SK-N-SH (cell line): Measurements from ENCODE around the gene UBA5. TPM values are rescaled to one million over a fixed set of nuclear protein-coding genes. Genes with fewer than 3 reads are reported as not detected.

ENCODE experiments used
- CTCF ChIA-PET: fragments of 300-600, 350-600 bp; formaldehyde crosslinking; extraction: SDS; loops from one replicate; lab custom pipeline; 2021; lab: Yijun Ruan, JAX
- POLR2A ChIA-PET: fragments of 350-600 bp; sonication (Branson Sonifier 250); formaldehyde crosslinking; extraction: SDS; loops from one replicate; lab custom pipeline; 2020; ENCODE audit warnings: antibody characterized with exemption, inconsistent platforms; lab: Yijun Ruan, JAX
- DNase-seq: peaks from one replicate; pipeline ENCODE4 v3.0.0; 2012
- H2AFZ ChIP-seq: fragments of 200-600 bp; sonication (generic); 2 replicates; pipeline ENCODE4 v1.8.1; 2016; ENCODE audit warnings: antibody characterized with exemption, mild to moderate bottlenecking, low read depth
- H3F3A ChIP-seq: fragments of 200-600 bp; sonication (generic); replicated peaks from 2 replicates; pipeline ENCODE3; 2016; ENCODE audit warnings: antibody characterized with exemption, mild to moderate bottlenecking; ENCODE audit not compliant: insufficient read depth
- H3K27ac ChIP-seq, 2 experiments: fragments of 200-500 bp in 1 of 2; fragments of 200-600 bp in 1 of 2; sonication (Bioruptor generic) in 1 of 2; sonication (generic), shearing (Covaris generic) in 1 of 2; 2 replicates each; pipeline versions ENCODE4 v1.5.1 to v1.6.1; 2014 to 2016; ENCODE audit warnings: low read depth in 2 of 2, inconsistent platforms in 1 of 2, low read length in 1 of 2, mild to moderate bottlenecking in 1 of 2, mixed read lengths in 1 of 2
- H3K27me3 ChIP-seq: fragments of 200-600 bp; sonication (generic), shearing (Covaris generic); 2 replicates; pipeline ENCODE4 v1.6.1; 2016; ENCODE audit warnings: mixed run types; ENCODE audit not compliant: insufficient read depth
- H3K36me3 ChIP-seq, 2 experiments: fragments of 200-500 bp in 1 of 2; fragments of 200-600 bp in 1 of 2; sonication (Bioruptor generic) in 1 of 2; sonication (generic) in 1 of 2; replicated peaks in 1 of 2; 2 replicates each; pipeline versions ENCODE3 to v1.5.1; 2014 to 2016; ENCODE audit warnings: low read length in 1 of 2, mild to moderate bottlenecking in 1 of 2; ENCODE audit not compliant: insufficient read depth in 2 of 2, control insufficient read depth in 1 of 2
- H3K4me1 ChIP-seq, 2 experiments: fragments of 200-500 bp in 1 of 2; fragments of 200-600 bp in 1 of 2; sonication (Bioruptor generic) in 1 of 2; sonication (generic), shearing (Covaris generic) in 1 of 2; 2 replicates each; pipeline versions ENCODE4 v1.5.1 to v1.6.1; 2014 to 2016; ENCODE audit warnings: low read depth in 1 of 2, low read length in 1 of 2, mixed run types in 1 of 2; ENCODE audit not compliant: insufficient read depth in 2 of 2, control insufficient read depth in 1 of 2
- H3K4me2 ChIP-seq: fragments of 200-600 bp; sonication (generic), shearing (Covaris generic); 2 replicates; pipeline ENCODE4 v1.6.1; 2017; ENCODE audit warnings: mixed run types
- H3K4me3 ChIP-seq, 2 experiments: fragments of 200-500 bp in 1 of 2; fragments of 200-600 bp in 1 of 2; sonication (Bioruptor generic) in 1 of 2; sonication (generic), shearing (Covaris generic) in 1 of 2; 2 replicates each; pipeline versions ENCODE4 v1.5.1 to v1.8.1; 2014 to 2016; ENCODE audit warnings: low read depth in 2 of 2, inconsistent platforms in 1 of 2, low read length in 1 of 2, mild to moderate bottlenecking in 1 of 2, mixed read lengths in 1 of 2, moderate library complexity in 1 of 2
- H3K79me2 ChIP-seq: fragments of 200-600 bp; sonication (generic); 2 replicates; pipeline ENCODE4 v1.8.1; 2017; ENCODE audit warnings: mild to moderate bottlenecking; ENCODE audit not compliant: insufficient read depth
- H3K9ac ChIP-seq: fragments of 200-600 bp; sonication (generic); 2 replicates; pipeline ENCODE4 v1.6.1; 2017; ENCODE audit warnings: mixed run types
- H3K9me2 ChIP-seq: fragments of 200-600 bp; sonication (generic); 2 replicates; pipeline ENCODE4 v1.6.1; 2017; ENCODE audit warnings: mixed run types
- H3K9me3 ChIP-seq: fragments of 200-600 bp; sonication (generic); 2 replicates; pipeline ENCODE4 v1.6.1; 2017; ENCODE audit warnings: mixed run types, mild to moderate bottlenecking, moderate library complexity
- H4K20me1 ChIP-seq: fragments of 200-600 bp; sonication (generic); 2 replicates; pipeline ENCODE4 v1.6.1; 2017; ENCODE audit warnings: mild to moderate bottlenecking, mixed run types; ENCODE audit not compliant: insufficient read depth
- CHD2 ChIP-seq: fragments of 150-350 bp; IDR thresholded peaks from 2 replicates; pipeline ENCODE4 v1.6.1; 2018; ENCODE audit warnings: low read length; ENCODE audit not compliant: partially characterized antibody
- EP300 ChIP-seq, 2 experiments: IDR thresholded peaks; 2 replicates each; pipeline versions ENCODE4 v1.4.0 to v1.6.1; 2012; ENCODE audit warnings: borderline replicate concordance in 1 of 2, low read depth in 1 of 2, low read length in 1 of 2
- FOSL2 ChIP-seq: IDR thresholded peaks from 2 replicates; pipeline ENCODE4 v1.4.0; 2012; ENCODE audit warnings: low read depth, mild to moderate bottlenecking, moderate library complexity, borderline replicate concordance
- FOXJ3 ChIP-seq: sonication (generic); formaldehyde crosslinking; IDR thresholded peaks from 2 replicates; pipeline ENCODE4 v1.5.1; 2020; ENCODE audit warnings: mild to moderate bottlenecking, missing genetic modification reagents
- FOXM1 ChIP-seq: IDR thresholded peaks from 2 replicates; pipeline ENCODE4 v1.4.0; 2012; ENCODE audit warnings: low read depth, mild to moderate bottlenecking
- GABPA ChIP-seq: IDR thresholded peaks from 2 replicates; pipeline ENCODE4 v1.4.0; 2012; ENCODE audit warnings: low read depth, mild to moderate bottlenecking
- RXRA ChIP-seq: IDR thresholded peaks from 2 replicates; pipeline ENCODE4 v1.4.0; 2012; ENCODE audit warnings: low read depth, mild to moderate bottlenecking, borderline replicate concordance
- SIN3A ChIP-seq: IDR thresholded peaks from 2 replicates; pipeline ENCODE4 v1.6.1; 2012; ENCODE audit warnings: low read depth, mild to moderate bottlenecking, low read length, moderate library complexity, borderline replicate concordance
- SMC3 ChIP-seq: IDR thresholded peaks from 2 replicates; pipeline ENCODE4 v1.6.1; 2012; ENCODE audit warnings: low read depth, low read length, improper control_type of control experiment
- TAF1 ChIP-seq: IDR thresholded peaks from 2 replicates; pipeline ENCODE4 v1.6.1; 2012; ENCODE audit warnings: low read depth, mild to moderate bottlenecking, low read length, moderate library complexity, borderline replicate concordance
- TEAD4 ChIP-seq: IDR thresholded peaks from 2 replicates; pipeline ENCODE4 v1.4.0; 2012; ENCODE audit warnings: mild to moderate bottlenecking, borderline replicate concordance; ENCODE audit not compliant: insufficient read depth
- YY1 ChIP-seq: IDR thresholded peaks from 2 replicates; pipeline ENCODE4 v1.4.0; 2012; ENCODE audit warnings: low read depth, mild to moderate bottlenecking
- WGBS: methylation state at CpG from one replicate; pipeline ENCODE4 v1.1.6; 2017; ENCODE audit warnings: low lambda C conversion rate; 5-methylcytosine and 5-hydroxymethylcytosine counted together
- polyA plus RNA-seq, 3 experiments: library from polyadenylated mRNA; depleted of rRNA; stranded (reverse); fragments of >200 nt; gene quantifications; 2 replicates each; pipeline ENCODE4 v1.2.3, GENCODE V29; 2012
- TF ChIP-seq, protein P1 (sequence below): fragments of 150-350 bp; IDR thresholded peaks from 2 replicates; pipeline ENCODE4 v1.6.1; 2017; ENCODE audit warnings: antibody characterized with exemption, low read length, low read depth, borderline replicate concordance
- TF ChIP-seq, protein P2 (sequence below): fragments of 150-350 bp; IDR thresholded peaks from 2 replicates; pipeline ENCODE4 v1.6.1; 2016; ENCODE audit warnings: mild to moderate bottlenecking, low read depth, low read length
- TF ChIP-seq, protein P3 (sequence below): IDR thresholded peaks from 2 replicates; pipeline ENCODE4 v1.4.0; 2012; ENCODE audit warnings: low read depth
- TF ChIP-seq, protein P4 (sequence below): fragments of 200-600 bp; sonication (generic); IDR thresholded peaks from 2 replicates; pipeline ENCODE4 v1.6.1; 2017; ENCODE audit warnings: antibody characterized with exemption, mild to moderate bottlenecking, moderate library complexity

UBA5 gene
- polyA plus RNA-seq, 1 of the 3 experiments (the other 2 are of a cell fraction) = 38.3 TPM

DNA sequence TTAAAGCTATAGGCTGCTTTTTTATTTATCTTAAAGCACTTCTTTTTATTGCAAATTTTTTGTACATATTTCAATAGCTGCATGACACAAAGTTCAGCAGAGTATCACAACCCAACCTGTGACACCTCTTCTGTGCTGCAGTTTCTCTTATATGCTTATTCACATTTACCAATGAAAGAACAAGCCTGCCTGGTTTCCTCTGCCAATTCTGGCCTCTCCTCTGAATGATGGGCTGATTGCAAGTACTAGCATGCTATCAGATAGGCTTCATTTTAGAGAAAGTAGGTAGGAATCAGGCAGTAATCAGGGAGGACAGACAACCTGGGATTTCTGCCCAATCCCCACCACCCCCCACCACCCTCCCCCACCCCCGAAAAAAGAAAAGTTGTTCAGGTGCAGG, 36.5 kb upstream of the UBA5 start:
- Histone ChIP-seq H3K27me3 (no peaks in the 10 kb centered on the region), H3F3A (peaks cover 6% of the 10 kb centered on the region), H3K9me3 (no peaks in the 10 kb centered on the region), H3K4me2 (no peak overlapping the region), H3K27ac (peak overlapping the region in 1 of 2 experiments; percentile 29; a peak in 1 of 4 replicates), H3K9ac (no peak overlapping the region), H4K20me1 (no peaks in the 10 kb centered on the region), H3K4me1 (peaks cover 0 to 17% of the 10 kb centered on the region in 2 experiments; a peak in 2 of 4 replicates), H2AFZ (no peak overlapping the region), H3K79me2 (no peaks in the 10 kb centered on the region), H3K4me3 (no peak overlapping the region), H3K36me3 (peaks cover 23 to 35% of the 10 kb centered on the region in 2 experiments), H3K9me2 (no peaks in the 10 kb centered on the region)
- TF ChIP-seq TEAD4 = no peak
- TF ChIP-seq, protein P1, sequence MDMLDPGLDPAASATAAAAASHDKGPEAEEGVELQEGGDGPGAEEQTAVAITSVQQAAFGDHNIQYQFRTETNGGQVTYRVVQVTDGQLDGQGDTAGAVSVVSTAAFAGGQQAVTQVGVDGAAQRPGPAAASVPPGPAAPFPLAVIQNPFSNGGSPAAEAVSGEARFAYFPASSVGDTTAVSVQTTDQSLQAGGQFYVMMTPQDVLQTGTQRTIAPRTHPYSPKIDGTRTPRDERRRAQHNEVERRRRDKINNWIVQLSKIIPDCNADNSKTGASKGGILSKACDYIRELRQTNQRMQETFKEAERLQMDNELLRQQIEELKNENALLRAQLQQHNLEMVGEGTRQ = no peak
- no peak for TF ChIP-seq CHD2
- TF ChIP-seq TAF1 = no peak
- no peak for TF ChIP-seq SMC3
- no peak for TF ChIP-seq SIN3A
- no peak for TF ChIP-seq EP300 (IDR thresholded peaks at IDR 0.05; ENCODE audit: borderline replicate concordance in 1 of 2, low read depth in 1 of 2, low read length in 1 of 2)
- TF ChIP-seq FOSL2 = no peak
- no peak for TF ChIP-seq YY1
- no peak for TF ChIP-seq RXRA
- TF ChIP-seq, protein P2, sequence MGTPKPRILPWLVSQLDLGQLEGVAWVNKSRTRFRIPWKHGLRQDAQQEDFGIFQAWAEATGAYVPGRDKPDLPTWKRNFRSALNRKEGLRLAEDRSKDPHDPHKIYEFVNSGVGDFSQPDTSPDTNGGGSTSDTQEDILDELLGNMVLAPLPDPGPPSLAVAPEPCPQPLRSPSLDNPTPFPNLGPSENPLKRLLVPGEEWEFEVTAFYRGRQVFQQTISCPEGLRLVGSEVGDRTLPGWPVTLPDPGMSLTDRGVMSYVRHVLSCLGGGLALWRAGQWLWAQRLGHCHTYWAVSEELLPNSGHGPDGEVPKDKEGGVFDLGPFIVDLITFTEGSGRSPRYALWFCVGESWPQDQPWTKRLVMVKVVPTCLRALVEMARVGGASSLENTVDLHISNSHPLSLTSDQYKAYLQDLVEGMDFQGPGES = no peak
- TF ChIP-seq, protein P3, sequence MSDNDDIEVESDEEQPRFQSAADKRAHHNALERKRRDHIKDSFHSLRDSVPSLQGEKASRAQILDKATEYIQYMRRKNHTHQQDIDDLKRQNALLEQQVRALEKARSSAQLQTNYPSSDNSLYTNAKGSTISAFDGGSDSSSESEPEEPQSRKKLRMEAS = no peak
- TF ChIP-seq GABPA = no peak
- no peak for TF ChIP-seq FOXJ3 (CRISPR knock-in tag)
- TF ChIP-seq, protein P4, sequence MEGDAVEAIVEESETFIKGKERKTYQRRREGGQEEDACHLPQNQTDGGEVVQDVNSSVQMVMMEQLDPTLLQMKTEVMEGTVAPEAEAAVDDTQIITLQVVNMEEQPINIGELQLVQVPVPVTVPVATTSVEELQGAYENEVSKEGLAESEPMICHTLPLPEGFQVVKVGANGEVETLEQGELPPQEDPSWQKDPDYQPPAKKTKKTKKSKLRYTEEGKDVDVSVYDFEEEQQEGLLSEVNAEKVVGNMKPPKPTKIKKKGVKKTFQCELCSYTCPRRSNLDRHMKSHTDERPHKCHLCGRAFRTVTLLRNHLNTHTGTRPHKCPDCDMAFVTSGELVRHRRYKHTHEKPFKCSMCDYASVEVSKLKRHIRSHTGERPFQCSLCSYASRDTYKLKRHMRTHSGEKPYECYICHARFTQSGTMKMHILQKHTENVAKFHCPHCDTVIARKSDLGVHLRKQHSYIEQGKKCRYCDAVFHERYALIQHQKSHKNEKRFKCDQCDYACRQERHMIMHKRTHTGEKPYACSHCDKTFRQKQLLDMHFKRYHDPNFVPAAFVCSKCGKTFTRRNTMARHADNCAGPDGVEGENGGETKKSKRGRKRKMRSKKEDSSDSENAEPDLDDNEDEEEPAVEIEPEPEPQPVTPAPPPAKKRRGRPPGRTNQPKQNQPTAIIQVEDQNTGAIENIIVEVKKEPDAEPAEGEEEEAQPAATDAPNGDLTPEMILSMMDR = no peak
- TF ChIP-seq FOXM1 = no peak
- CTCF ChIA-PET = interaction anchor here (1.4 kb wide), 1 partner anchor 88 kb away, joined by 4 read pairs; no protein-coding TSS in a partner anchor
- POLR2A ChIA-PET = no interaction called here
- WGBS = 91% methylated on average over 1 of the region's 1 CpG
- DNase-seq = no peak
